Vagina (tissue), 2 donors: ENCODE measurements around the gene IRF2.

Experiments used
- POLR2A ChIP-seq, 2 donors: fragments of 450-650 bp; IDR thresholded peaks; one replicate each; pipeline ENCODE4 v1.6.1; 2017; ENCODE audit warnings: antibody characterized with exemption in 2 of 2, mild to moderate bottlenecking in 2 of 2, moderate library complexity in 2 of 2
- POLR2AphosphoS5 ChIP-seq, 2 donors: sonication (generic); formaldehyde crosslinking; IDR thresholded peaks; one replicate each; pipeline ENCODE4 v1.9.0; 2017; ENCODE audit warnings: antibody characterized with exemption in 2 of 2, mild to moderate bottlenecking in 2 of 2, low read depth in 1 of 2; ENCODE audit not compliant: insufficient read depth in 1 of 2
- TF ChIP-seq, protein P1 (sequence below), 3 experiments: fragments of 450-650 bp in 2 of 3; fragments of 200-600 bp in 1 of 3; sonication (generic) in 1 of 3; IDR thresholded peaks; one replicate each; pipeline ENCODE4 v1.5.1; 2017 to 2019; ENCODE audit warnings: antibody characterized with exemption in 3 of 3, mild to moderate bottlenecking in 2 of 3, moderate library complexity in 2 of 3

DNA sequence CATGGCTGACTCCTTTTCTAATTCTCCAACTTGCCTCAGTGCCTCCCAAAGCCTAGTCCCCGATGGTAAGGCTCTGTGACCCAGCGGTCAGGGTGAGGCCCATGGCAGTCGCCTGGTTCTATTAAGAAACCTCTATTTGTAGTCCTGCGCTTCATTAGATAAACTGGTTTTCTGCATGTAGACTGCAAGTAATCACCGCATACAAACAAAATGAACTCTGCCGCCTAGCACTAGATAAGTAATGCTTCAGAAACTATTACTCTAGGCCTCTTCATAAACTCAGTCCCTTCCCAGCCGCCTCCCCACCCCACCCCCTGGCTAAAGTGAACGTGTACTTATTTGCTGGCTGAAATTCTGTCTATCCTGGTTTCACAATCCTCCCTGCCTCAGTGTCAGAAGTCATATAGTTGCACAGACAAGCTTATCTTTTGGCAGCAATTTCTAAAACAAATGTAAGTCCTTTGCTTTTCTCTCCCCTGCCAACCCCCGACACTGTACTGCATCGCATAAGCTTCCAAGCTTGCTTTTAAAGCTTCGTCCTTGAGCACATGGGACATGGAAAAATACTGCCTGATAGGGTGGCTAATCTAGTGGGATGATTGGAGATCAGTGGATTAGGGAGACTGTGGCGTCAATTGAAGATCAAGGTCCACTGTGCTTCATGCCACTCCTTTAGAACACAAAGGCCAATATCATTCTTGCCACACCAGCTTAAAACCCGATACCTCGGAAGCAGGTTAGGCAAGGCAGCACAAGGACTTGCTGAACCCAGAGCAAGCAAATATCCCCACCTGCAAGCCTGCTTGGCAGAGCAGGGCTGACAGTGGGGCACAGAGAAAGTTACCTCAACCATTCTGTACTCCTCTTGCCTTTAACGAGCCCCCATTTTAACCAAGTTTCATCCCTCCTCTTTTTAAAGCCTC lies 125.8 kb downstream of the IRF2 start:
- TF ChIP-seq POLR2A (IDR thresholded peaks at IDR 0.05) (no peak), POLR2AphosphoS5 (IDR thresholded peaks at IDR 0.05; ENCODE audit: insufficient read depth in 1 of 2, low read depth in 1 of 2) (no peak)
- TF ChIP-seq, protein P1, sequence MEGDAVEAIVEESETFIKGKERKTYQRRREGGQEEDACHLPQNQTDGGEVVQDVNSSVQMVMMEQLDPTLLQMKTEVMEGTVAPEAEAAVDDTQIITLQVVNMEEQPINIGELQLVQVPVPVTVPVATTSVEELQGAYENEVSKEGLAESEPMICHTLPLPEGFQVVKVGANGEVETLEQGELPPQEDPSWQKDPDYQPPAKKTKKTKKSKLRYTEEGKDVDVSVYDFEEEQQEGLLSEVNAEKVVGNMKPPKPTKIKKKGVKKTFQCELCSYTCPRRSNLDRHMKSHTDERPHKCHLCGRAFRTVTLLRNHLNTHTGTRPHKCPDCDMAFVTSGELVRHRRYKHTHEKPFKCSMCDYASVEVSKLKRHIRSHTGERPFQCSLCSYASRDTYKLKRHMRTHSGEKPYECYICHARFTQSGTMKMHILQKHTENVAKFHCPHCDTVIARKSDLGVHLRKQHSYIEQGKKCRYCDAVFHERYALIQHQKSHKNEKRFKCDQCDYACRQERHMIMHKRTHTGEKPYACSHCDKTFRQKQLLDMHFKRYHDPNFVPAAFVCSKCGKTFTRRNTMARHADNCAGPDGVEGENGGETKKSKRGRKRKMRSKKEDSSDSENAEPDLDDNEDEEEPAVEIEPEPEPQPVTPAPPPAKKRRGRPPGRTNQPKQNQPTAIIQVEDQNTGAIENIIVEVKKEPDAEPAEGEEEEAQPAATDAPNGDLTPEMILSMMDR (IDR thresholded peaks at IDR 0.05) = no peak
